Effector CD4-positive, alpha-beta T cell (primary cell): ENCODE data around the gene TFPI.

Experiments
- DNase-seq: peaks from one replicate; pipeline ENCODE4 v3.0.0-alpha.2; 2020

The TFPI gene

GRCh38 chr2:187503700-187504099, 50.5 kb downstream of the TFPI start:
- no peak for DNase-seq

DNA sequence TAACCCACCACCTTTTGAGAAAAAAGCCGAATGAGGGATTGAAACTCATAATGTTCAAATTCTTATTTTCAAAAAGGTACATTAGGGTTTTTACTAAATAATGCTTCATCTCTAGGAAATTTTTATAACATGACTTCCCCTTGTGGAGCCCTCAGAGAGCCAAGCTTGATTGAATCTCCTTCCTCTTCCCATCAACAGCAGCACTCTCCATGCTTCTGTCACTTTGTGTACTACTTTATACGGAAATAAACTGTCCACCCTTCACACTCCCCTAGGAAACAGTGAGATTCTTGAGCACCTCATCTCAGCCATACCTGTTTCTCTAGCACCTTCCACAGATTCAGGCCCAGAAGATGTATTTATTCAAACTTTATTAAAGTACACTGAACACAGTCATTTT, 51.8 kb downstream of the TFPI start:
- no peak for DNase-seq

DNA sequence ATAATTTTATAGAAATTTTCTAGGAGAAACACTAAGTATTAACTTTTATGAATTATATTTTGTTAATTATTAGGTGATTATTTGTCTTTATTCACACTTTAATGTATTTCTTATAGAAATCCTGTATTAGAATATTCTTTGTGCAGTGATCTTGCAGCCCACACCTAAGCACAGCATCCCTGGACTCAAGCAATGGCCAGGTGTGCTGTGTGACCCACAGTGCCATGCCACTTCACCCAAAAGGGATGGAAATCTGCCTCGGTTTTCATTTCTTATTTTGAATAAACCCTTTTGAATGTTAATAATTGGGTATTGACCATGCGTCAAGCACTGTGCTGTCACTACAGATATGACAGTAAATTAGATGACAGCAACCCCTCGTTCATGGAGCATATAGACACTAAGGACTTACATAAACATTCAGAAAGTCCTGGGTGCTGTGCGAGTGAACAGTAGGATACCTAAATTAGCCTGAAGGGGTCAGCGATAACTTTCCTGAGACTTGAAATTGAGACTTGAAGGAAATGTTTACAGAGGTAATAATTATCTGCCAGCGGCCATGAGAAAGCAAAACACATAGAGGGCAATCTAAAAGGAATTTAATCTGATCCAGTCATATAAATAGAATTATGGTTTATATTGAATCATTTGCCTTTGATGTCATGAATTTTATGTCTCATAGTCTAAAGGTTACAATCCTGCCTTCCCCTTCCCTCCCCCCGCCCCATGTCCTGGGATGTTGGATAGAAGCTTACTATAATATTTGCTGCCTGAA, 53.5 kb downstream of the TFPI start:
- DNase-seq: no peak

DNA sequence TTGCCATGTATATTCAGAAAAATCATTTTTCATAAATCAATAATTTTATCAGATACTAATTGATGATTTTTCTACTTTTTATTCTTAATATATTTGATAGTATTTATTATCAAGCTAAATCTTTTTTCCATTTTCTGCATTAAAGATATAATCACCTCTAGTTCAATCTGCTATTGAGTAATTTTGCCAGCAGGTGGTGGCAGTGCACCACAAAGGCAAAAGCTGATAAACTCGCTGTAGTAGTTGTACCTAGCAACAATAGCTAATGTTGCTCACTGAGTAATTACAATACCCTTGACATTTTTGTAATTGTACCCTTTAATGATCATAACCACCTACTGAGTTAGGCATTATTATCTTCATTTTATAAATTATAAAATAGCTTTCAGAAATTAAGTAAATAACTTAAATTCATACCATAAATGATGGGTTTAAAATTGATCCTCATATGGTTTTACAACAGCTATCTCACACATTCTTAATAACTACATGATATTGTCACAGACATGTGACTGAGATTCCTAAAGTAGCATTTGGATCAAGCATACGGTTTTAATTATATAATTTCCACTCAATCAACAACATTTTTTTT, 54.2 kb downstream of the TFPI start:
- no peak for DNase-seq

GRCh38 chr2:187497858-187498463, 56.3 kb downstream of the TFPI start:
- no peak for DNase-seq

GRCh38 chr2:187497140-187497539, 57.1 kb downstream of the TFPI start:
- no peak for DNase-seq

DNA sequence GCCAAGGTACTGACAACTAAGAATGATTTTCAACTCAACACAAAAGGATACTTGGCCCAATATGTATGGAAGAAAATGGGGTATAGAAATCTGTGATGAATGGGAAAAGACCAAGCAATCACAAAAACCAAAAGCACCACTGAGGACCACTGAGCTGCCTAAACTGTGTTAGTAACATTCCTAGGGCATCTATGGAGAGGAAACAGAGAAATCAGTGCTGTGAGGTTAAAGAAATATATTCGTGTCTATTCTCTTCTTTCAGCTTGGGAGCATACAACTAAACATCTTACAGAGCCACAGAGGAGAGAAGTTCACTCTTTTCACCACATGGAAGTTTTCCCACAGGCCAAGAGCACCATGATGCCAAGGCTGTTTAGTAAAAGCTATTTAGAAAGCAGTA, 58.9 kb downstream of the TFPI start:
- no peak for DNase-seq

GRCh38 chr2:187493877-187494568, 60.2 kb downstream of the TFPI start:
- no peak for DNase-seq

DNA sequence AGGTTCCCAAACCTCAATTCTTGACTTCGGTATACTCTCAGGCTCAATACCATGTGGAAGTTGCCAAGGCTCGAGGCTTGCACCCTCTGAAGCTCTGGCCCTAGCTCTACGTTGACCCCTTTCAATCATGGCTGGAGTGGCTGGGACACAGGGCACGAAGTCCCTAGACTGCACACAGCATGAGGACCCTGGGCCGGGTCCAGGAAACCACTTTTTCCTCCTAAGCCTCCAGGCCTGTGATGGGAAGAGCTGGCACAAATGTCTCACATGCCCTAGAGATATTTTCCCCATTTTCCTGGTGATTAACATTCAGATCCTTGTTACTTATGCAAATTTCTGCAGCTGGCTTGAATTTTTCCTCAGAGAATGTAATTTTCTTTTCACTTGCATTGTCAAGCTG, 61.1 kb downstream of the TFPI start:
- DNase-seq: no peak

- DNase-seq: no peak
These were observed 68.0 kb downstream of the TFPI start for GRCh38 chr2:187486241-187486640.

DNA sequence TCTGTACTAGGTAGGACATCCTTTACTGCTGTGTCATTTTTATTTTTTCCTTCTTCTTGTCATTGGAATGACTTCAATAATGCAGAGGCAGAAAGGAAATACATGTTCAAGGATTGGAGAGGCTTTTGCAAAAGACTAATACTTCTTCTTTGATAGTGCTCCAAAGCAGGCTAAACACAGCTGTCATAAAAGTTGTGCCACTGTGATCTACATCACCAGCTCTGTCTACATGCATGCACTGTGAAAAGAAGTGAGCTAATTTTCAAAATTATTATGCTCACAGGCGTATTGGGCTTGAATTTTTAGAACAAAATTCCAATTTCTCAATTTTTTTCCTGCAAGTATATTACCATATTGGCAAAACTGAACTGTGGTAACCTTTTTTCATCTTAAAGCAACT, 68.7 kb downstream of the TFPI start:
- no peak for DNase-seq

GRCh38 chr2:187483537-187483936, 70.7 kb downstream of the TFPI start:
- no peak for DNase-seq

DNA sequence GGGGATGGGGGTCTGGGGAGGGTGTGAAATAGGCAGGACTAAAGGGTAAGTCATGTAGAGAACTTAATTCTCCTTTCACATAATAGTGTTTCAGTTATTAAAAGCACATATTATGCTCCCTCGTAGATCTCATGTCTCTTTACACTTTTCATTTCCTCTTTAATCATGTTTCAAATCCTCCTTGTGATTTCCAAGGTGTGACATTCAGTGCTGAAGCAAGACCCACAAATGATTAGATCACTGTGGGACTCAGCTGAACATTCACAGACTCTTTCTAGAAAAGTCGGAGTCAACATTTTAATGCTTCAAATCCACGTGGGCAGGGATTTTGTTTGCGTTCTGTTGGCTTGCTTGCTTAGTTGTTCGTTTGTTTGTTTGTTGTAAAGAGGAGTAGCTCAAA, 71.4 kb downstream of the TFPI start:
- no peak for DNase-seq

DNA sequence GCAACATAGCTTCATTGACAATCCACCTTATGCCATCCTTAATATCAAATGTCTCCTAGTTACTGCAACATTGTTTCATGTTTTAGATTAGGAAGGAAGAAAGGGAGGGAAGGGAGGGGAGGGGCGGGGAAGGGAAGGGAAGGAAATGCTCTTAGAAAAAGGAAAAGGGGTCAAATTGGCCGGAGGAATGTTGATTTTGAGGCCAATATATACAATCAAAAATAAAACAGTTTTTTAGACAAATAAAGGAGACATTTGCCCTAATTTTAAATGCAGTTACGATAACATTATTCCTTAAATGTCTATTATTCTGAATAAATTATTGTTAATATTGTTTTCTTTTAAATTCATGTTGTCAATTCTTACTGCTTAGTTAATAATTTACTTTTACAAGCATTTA, 72.7 kb downstream of the TFPI start:
- no peak for DNase-seq

GRCh38 chr2:187478719-187479118, 75.5 kb downstream of the TFPI start:
- no peak for DNase-seq

DNA sequence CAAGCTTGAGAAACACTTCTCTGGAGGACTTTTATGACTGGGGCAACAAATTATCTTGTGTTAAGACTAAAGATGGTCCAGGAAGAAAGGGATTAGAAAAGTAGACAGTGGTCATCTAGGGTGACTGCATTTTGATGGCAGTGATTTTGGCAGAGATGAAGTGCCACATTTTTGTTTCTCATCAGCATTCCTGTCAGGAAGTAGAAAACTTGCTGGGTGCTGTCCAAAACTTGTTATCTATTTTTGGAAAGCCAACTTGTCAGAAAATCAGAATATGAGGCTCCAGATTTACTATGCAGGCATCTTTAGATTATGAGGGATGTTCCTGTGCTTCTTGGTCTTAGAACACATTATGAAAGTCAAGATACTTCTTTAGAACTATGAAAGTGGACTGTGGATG, 77.2 kb downstream of the TFPI start:
- no peak for DNase-seq

DNA sequence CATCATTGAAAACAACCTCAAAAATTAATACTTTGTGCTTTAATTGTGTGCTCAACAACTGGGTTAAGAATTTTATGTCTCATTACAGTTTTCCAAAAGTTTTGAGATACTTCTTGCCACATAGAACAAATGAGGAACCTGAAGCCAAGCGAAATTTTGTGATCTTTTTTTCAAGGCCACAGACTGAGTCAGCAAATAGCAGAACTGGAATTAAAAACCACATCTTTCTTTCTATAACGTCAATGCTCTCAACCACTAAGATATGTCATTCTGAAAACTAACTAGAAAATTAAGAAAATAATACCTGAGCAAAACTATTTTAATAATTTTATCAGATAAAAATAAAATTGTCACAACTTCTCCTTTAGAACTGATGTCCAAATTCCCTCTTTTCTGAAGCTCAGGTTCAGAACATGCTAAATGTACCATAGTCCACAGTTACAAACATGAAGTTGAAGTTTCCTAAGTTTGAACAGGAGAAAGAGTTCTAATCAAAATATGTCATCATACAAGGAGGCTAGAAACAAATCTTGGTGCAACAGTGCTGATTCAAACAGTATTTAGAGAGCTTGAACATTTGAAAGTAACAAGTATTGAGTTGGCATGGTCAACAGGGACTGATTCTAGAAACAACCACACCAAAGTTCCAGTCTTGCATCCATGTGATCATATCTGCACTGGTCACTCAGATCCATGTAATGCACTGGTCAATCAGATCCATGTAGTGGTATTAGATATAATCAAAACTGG, 78.6 kb downstream of the TFPI start:
- no peak for DNase-seq

GRCh38 chr2:187470698-187471097, 83.5 kb downstream of the TFPI start:
- DNase-seq: no peak

DNA sequence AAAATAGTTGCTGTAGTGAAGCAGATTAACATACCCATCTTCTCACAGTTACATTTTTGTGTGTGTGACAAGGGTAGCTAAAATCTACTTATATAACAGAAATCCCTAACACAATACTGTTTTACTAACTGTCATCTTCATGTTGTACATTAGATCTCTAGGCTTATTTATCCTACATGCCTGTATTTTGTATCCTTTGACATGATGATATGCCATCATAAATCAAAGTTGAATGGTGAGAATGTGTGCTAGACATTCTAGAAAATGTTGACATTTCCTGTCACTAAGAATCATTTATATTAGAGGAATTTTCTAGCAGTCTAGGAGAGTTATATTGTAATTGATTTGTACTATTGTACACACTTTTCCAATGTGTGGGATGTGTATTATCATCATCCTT, 84.7 kb downstream of the TFPI start:
- DNase-seq: no peak

DNA sequence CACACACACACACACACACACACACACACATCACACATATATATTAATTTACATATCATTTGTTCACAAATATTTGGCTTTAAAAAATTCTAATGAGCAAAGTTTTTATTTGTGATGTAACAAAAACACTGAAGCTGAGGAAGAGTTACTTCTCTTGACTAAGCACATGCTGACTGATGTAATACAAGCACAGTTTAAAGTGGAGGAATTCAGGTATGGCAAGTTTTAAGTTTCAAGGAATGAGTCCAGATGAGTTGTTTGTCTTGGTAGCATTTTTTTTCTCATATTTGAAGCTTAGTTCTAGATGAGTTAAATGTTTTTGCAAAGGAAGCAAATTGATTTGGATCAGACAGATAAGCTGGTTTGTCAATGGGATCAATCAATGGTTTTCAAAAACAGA, 86.0 kb downstream of the TFPI start:
- no peak for DNase-seq

GRCh38 chr2:187466129-187466792, 88.0 kb downstream of the TFPI start:
- no peak for DNase-seq

- no peak for DNase-seq
These were observed 91.4 kb downstream of the TFPI start for GRCh38 chr2:187462839-187463238.
